Stimulated activated CD4-positive, alpha-beta T cell treated with anti-CD3 and anti-CD28 coated beads, Interleukin-4, amount 100 ng/mL, for 24 hours (primary cell): Measurements from ENCODE around the gene IFRD1.

ENCODE experiments used
- DNase-seq: peaks from one replicate; pipeline ENCODE4 v3.0.0-alpha.2; 2020

The IFRD1 gene

GRCh38 chr7:112449902-112450806 lies at the start of gene IFRD1:
IFRD1 (plus strand) TSS chr7:112450460; CDS start chr7:112450689, 229 bp downstream.
- peak; percentile 100 for DNase-seq

DNA sequence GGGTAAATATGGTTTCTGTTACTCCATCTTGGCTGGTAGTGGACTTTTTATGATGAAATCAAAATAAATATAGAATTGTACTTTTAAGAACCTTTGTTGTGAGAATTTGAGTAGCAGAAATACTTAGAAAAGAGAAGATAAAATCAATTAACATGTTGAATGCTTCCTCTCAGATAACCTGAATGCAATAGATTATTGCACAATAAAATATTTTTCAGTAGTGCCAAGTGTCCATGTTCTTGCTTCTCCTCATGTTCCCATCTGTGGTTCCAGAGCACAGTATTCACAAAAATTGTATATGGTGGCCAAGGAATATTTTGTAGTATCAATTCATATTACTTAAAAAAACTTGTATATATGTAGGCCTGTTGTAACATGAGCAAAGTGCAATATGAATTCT lies 45.9 kb upstream of the IFRD1 start:
- DNase-seq = no peak

GRCh38 chr7:112405286-112405685 lies 45.0 kb upstream of the IFRD1 start:
- DNase-seq = no peak

DNA sequence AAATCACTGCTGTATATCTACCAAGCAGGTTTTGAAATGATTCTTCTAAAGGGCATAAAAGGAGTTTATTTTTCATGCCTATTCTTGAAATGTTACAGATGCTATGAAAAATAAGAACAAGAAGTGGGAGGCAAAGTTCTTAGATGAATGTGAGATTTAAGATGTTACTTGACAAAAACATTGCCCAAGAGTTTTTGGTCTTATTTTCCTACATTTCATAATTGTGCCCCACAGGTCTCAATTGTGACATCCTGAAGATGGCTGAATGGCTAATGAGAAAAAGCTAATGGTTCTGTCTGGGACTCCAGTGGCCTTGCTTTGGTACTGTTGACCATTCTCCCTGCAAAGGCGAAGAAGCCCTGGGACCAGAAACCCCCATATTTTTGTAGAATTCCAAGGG lies 43.0 kb upstream of the IFRD1 start:
- DNase-seq = no peak

GRCh38 chr7:112410092-112410491 lies 40.2 kb upstream of the IFRD1 start:
- DNase-seq = no peak

DNA sequence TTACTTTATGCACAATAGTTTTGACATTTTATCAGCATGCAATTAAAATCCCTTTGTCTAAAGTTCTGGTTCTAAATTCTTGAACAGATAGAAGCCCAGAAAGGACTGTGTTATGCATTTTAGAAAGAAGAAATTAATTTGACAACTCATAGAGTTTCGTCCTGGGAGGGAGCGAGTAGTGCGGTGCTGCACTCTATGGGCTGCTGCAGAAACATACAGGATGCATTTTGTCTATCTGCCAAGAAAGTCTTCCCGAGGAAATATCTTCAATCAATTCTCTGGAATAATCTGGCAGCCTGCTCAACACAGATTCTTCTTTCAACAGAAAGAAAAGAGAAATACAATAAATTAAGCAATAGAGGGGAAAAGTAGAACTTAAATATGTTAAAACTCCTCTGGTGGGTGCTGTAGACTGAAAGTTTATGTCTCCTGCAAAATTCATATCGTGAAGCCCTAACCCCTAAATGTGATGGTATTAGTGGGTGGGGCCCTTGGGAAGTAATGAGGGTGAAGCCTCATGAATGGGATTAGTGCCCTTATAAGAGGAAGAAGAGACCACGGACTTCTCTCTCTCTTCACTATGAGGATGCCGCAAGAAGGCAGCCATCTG lies 39.0 kb upstream of the IFRD1 start:
- DNase-seq = no peak

DNA sequence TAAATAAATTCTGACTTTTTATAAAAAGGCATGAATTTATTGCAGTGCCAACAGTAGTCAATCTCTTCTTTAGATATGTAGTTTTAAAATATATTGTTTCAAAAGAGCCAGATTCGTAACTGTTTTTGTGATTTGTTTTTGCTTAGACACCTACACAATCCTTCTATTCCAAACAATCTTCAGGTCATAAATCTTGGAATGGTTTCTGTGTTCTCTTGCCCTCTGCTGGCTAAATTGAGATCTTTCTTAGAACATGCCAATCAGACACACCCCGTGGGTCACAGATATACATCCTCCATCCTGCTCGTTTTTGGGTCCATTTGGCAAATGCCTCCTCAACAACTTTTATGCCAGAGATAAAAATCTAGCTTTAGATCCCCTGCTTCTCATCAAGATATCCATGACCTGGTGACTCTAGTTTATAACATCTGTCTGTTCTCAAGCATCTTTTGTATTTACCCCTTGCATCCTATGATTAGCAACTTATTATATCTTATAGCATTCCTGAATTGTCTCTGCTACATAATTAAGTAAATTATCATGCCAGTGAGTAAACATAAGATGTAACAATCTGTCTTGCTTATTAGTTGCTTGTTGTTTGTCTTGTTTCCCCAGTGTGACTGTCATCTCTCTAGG lies 35.3 kb upstream of the IFRD1 start:
- no peak for DNase-seq

DNA sequence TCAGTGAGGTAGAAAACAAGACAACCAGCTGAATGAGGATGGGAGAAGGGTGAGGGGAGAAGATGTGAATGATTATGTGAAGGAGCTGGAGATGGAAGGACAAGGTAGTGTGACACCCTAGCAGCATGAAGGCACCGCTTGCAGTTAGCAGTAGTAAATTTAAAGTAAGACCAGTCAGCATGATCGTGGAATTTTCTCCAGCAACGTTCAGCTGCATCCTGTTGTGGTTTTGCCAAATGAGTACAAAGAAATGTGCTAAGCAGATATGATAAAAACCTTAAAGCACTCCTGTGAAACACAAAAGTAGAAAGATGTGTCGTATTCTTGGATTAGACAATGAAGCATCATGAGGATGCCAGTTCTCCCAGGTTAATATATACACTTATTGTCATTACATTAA lies 34.1 kb upstream of the IFRD1 start:
- no peak for DNase-seq

GRCh38 chr7:112419543-112420130 lies 30.6 kb upstream of the IFRD1 start:
- DNase-seq = no peak

GRCh38 chr7:112420236-112420861 lies 29.9 kb upstream of the IFRD1 start:
- DNase-seq = no peak

DNA sequence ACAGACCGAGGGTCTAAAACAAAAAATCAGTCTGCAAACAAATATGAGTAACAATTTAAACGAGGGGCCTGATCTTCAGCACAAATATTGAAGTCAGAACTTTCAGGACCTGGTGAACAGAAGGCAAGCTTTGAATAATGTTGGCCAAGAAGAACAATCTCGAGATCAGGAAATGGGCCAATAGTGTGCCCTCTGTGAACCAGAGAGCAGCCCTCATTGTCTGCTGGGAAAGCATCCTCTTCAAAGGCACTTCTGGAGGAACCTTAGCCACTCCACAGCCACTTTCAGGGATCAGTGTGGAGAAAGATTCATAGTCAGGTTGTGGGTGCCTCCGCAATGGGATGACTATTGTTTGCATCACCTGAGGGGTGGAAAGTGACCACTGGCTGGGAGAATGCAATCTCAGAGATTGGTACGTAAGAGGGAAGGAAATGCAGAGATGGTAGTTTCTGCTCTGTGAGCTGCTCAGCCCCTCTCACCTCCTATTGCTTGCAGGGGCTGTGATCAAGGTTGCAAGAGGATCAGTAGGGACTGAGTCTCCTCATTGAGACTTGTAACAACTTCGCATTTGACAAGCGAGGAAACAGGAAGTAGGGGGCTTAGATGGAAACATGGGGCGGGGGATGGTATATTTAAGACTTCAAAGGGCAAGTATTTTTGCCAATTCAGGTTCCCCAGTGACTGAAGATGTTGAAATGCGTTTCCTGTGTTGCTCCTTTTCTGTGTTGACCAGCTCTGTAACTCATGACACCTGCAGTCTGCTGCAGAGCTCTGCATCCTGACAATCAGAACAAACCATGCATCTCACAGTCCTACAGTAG lies 28.4 kb upstream of the IFRD1 start:
- DNase-seq = no peak

DNA sequence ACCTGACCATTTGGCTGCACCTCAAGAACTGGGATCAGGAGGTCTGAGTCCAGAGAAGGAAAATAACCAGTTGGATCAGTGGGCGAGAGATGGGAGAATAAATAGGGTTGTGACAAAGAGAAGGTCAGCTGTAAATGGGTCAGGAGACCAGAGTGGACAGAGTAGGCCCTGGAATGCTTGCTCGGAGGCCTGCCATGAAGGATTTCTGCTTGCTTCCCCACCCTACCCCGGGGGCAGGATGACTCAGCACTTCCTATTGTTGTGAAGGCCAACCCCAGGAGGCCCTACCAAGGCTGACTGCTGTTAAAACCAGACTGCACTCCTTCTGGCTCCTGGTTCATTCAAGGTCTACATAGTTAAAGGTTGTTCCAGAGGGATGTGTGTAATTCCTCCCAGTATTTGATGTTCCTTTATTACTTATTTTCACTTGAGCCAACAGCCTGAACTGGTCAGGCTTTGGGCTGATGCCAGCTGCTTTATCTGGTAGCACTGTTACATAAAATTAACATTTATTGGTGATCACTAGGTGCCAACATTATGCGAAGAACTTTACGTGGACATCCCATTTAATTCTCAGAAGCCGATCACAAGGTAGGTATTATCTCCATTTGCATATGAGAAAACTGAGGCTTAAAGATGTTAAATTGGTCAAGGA lies 27.3 kb upstream of the IFRD1 start:
- peak; percentile 21 for DNase-seq

GRCh38 chr7:112423987-112424386 lies 26.3 kb upstream of the IFRD1 start:
- DNase-seq = no peak

DNA sequence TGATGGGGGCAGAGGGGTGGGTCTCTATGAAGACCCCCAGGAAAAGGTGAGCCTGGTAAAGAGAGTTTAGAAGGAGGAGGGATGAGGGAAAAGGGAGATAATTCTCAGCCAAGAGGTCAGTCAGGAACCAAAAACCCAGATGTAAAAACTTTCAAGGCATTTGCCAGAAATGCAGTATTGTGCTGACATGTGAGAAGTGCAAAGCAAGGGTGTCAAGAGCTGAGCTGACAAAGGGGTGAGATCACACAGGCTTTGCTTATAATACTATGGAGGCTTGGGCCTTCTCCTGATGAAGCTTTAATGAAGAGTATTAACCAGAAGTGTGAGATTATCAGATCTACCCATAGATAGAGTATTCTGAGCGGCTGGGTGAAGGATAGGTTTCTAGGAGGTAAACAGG lies 22.3 kb upstream of the IFRD1 start:
- no peak for DNase-seq

GRCh38 chr7:112428715-112429114 lies 21.5 kb upstream of the IFRD1 start:
- no peak for DNase-seq

DNA sequence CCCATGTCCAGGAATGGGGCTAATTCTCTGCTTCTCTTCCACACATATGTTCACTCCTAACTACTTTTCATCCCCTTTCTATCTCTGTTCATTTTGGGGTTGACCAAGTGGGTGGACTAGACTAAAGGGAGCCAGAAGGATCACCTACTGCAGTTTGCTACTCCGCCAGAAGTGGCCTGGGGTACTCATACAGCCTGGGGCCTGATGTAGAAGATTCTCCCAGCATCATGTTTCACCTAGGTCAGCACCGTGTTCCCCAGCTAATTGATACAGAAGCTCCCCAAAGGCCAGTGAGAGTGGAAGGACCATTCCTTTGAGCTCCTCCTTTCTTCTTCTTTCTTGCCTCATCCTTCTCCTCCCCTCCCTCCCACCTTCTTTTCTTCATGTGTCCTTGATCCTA lies 19.6 kb upstream of the IFRD1 start:
- DNase-seq = no peak

GRCh38 chr7:112431803-112432202 lies 18.5 kb upstream of the IFRD1 start:
- DNase-seq = no peak

DNA sequence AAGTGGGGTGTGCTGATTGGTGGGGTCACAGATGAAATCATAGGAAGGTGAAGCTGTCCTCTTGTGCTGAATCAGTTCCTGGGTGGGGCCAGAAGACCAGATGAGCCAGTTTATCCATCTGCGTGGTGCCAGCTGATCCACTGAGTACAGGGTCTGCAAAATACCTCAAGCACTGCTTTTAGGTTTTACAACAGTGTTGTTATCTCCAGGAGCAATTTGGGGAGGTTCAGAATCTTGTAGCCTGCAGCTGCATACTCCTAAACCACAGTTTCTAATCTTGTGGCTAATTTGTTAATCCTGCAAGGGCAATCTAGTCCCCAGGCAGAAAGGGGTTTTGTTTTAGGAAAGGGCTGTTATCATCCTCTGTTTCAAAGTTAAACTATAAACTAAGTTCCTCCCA lies 17.0 kb upstream of the IFRD1 start:
- DNase-seq = no peak

DNA sequence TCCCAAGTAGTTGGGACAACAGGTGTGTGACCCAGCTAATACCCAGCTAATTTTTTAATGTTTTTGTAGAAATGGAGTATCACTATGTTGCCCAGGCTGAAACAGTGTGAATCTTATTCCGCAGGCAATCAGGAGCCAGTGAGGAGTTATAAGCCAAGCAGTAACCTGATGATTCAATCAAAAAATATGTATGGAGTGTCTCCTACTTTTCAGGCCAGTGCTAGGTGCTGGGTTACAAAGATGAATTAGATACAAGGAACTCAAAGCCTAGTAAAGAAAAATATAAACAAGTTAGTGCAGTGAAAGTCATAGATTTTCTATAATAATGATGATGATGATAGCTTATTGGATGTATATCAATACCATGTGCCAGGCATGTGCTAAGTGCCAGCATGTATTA lies 13.2 kb upstream of the IFRD1 start:
- DNase-seq = no peak

DNA sequence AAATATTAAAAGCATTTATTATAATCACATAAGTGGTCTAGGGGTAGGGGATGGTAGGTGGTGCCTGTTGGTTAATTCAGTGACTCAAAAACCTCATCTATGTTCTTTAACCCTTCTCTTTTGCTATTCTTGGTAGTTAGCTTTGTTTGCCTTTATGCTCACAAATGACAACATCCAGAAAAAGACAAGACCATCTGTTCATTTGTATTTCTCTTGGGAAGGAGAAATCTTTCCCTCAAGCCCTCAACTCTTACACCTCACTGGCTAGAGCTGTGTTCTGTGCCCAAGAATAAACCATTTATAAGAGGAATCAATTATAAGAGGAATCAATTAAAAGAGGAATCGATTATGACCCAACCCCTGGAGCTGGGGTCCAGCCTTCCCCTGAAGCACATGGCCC lies 10.8 kb upstream of the IFRD1 start:
- no peak for DNase-seq

GRCh38 chr7:112442210-112442609 lies 8.1 kb upstream of the IFRD1 start:
- DNase-seq = no peak

GRCh38 chr7:112444505-112444904 lies 5.8 kb upstream of the IFRD1 start:
- no peak for DNase-seq
